Activated gamma-delta T cell treated with Interleukin-2 at 50 U/mL for 16 hours (primary cell): ENCODE measurements around the gene ZNF575.

Experiments
- DNase-seq: peaks from one replicate; pipeline ENCODE4 v3.0.0-alpha.2; 2020

The ZNF575 gene

GRCh38 chr19:43575955-43576878 is 43.2 kb downstream of the ZNF575 start:
- no peak for DNase-seq

GRCh38 chr19:43578787-43579186 is 45.8 kb downstream of the ZNF575 start:
- DNase-seq, result no peak

GRCh38 chr19:43581467-43581866 is 48.5 kb downstream of the ZNF575 start:
- DNase-seq, result no peak

- no peak for DNase-seq
Measured at GRCh38 chr19:43582495-43582894, 49.5 kb downstream of the ZNF575 start.

- no peak for DNase-seq
Measured at GRCh38 chr19:43584484-43584883, 51.5 kb downstream of the ZNF575 start.
